Stimulated activated CD8-positive, alpha-beta memory T cell treated with anti-CD3 and anti-CD28 coated beads, Interleukin-4, amount 100 ng/mL, for 48 hours (primary cell): Measurements from ENCODE around the gene S100A7.
"Not testable (repeated sequence)": the region's sequence is repeated elsewhere in the genome, so short reads cannot be mapped to it uniquely, and the experiment has no call there.

ENCODE experiments used
- DNase-seq: peaks from one replicate; pipeline ENCODE4 v3.0.0-alpha.2; 2020

The S100A7 gene

GRCh38 chr1:153475282-153475681 is 14.8 kb upstream of the S100A7 start:
- DNase-seq = no peak

- DNase-seq = no peak
Observed at GRCh38 chr1:153474347-153474746, 13.9 kb upstream of the S100A7 start.

DNA sequence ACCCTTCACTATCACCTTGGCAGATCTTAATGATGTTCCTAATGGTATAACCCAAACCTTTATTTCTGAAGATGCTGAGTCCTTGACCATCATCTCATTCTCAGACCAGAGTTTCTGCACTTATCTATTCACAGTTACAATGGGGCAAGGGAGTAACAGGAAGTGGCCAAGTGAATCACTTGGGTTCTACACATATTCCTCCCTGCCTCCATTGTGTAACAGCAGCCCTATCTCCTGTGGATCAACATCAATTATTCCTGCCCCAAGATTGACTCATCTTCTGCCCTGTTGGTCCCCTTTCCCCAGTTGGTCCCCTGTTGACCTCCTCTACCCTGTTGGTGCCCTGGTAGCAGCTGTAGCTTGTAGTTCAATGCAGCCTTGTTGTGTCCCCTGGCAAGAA is 10.3 kb upstream of the S100A7 start:
- DNase-seq = no peak

DNA sequence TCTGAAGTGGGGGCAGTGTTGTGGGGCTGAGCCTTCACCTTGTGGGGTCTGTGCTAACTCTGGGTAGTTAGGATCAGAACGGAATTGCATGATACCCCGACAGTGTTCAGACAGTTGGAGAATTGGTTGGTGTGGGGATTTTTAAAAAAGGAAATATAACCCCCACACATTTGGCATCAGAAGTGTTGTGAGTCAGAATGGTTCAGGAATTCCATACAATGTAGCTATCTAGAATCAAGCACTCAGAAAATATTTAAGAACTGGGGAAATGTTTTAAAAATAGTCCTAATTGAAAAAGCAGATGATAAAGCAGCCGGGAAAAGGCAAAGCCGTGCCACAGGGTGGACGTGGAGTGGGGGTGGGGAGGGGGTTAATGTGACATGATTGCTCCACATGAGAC is 6.5 kb upstream of the S100A7 start:
- DNase-seq = no peak

- peak; percentile 85 for DNase-seq
Observed at GRCh38 chr1:153465811-153466636, 5.6 kb upstream of the S100A7 start.

GRCh38 chr1:153462741-153463140 is 2.3 kb upstream of the S100A7 start:
- DNase-seq = not testable (repeated sequence)

- DNase-seq = no peak
Observed at GRCh38 chr1:153459655-153460054, 796 bp downstream of the S100A7 start.

GRCh38 chr1:153456396-153456795 is 4.1 kb downstream of the S100A7 start:
- DNase-seq = no peak

DNA sequence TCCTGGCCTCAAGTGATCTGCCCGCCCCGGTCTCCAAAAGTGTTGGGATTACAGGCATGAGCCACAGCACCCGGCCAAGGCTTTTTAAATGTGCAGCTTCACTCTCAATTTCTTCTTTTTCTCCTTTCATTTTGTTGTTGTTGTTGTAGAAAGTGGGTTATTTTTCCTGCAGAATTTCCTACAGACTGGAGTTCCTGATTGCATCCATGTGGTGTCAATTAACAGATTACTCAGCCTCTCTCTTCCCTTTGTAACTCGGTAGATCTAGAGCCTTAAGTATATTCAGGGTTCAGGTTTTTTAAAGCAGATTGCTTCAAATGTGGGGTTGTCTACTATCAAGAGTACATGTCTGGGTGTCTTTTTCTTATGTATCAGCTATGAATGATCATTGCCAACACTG is 11.6 kb downstream of the S100A7 start:
- DNase-seq = not testable (repeated sequence)

- DNase-seq = no peak
Observed at GRCh38 chr1:153447498-153448170, 12.8 kb downstream of the S100A7 start.

- no peak for DNase-seq
Observed at GRCh38 chr1:153444078-153444477, 16.4 kb downstream of the S100A7 start.

GRCh38 chr1:153443486-153443885 is 17.0 kb downstream of the S100A7 start:
- no peak for DNase-seq

- DNase-seq = no peak
Observed at GRCh38 chr1:153441238-153441755, 19.2 kb downstream of the S100A7 start.

GRCh38 chr1:153439273-153439672 is 21.2 kb downstream of the S100A7 start:
- DNase-seq = no peak

DNA sequence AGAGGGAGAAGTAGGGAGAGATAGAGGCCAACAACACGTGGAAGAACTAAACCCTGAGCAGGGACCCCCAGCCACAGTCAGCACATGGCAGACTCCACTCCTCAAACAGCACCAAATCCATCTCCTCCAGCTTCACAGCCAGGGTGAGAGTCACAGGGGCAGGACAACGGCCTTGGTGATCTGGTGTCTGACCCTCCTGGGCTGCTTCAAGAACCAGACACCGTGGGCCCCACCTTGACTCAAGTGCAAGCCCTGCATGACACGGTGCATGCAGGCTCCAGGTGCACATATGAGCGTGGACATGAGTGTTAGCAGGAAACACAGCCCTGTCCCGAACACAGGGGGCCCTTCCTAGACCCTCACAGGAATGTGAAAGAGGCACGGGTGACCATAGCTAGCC is 21.9 kb downstream of the S100A7 start:
- no peak for DNase-seq

DNA sequence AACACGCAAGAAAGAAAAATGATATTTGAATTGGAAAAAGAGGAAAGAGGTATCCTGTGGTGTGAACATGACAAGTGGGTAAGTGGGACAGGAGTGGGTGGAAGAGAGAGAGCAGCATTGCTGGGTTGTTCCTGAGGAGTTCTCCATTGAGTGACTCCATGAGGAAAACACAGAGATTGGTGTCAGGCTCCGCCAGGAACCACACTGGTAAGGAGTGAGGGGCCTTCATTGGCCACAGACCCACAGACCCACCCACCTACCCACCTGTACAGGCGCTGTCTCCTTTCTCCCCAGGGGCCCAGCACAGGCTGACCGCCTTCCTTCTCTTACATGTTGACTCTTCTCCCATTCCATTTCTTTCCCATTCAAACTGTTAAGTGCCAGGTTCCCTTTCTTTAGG is 23.2 kb downstream of the S100A7 start:
- no peak for DNase-seq

- DNase-seq = no peak
Observed at GRCh38 chr1:153434746-153435455, 25.6 kb downstream of the S100A7 start.

DNA sequence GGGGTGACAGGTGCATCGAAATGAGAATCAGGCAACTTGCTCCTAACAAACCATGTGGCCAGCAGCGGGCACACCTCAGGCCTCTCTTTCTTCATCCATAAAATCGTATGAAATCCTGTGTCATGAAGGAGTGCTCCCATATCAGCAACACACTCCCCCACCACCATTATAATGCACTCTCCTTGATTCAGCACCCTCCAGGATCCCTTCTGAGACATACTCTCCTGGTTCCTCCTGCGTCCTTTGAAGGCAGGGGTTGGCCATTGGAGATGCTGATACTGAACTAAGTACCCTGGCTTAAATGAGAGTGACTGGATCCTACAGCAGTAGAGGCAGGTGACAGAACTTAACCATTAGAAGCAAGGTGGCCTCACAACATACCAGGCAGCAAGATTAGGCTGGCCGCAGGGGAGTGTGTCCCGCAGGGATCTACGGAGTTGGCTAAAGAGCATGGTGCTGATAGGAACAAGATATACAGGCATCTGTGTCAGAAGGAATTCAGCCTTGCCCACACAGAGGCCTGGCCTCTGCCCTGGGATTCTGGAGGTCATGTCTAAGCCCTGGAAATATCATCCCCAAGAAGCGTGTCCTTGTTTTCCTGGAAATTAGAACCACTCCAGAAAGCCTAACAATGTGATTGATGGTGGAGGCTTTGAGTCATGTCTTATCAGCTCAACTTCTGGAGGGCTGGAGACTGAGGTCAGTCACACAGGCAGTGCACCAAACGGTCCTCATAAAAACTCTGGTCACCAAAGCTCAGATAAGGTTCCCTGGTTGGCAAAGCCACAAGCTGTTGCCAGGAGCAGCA is 27.4 kb downstream of the S100A7 start:
- no peak for DNase-seq

GRCh38 chr1:153431928-153432327 is 28.5 kb downstream of the S100A7 start:
- no peak for DNase-seq

DNA sequence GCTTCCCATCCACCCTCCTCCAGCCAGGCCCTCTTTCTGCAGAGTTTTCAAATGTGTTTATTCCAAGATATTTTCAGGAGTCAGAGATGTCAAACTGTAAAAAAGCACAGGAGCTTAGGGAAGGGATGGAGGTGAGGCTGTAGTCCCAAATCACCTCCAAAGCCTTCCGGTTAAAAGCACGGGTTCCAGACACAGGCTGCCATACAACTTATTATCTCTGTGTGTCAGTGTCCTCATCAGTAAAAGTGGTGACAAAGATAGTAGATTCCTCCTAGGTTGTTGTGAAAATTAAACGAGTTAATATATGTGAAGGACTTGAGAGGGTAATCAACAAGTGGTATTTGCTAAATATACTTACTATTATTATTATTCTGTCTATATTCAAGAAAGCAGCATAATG is 29.0 kb downstream of the S100A7 start:
- no peak for DNase-seq

GRCh38 chr1:153431002-153431401 is 29.4 kb downstream of the S100A7 start:
- DNase-seq = no peak

DNA sequence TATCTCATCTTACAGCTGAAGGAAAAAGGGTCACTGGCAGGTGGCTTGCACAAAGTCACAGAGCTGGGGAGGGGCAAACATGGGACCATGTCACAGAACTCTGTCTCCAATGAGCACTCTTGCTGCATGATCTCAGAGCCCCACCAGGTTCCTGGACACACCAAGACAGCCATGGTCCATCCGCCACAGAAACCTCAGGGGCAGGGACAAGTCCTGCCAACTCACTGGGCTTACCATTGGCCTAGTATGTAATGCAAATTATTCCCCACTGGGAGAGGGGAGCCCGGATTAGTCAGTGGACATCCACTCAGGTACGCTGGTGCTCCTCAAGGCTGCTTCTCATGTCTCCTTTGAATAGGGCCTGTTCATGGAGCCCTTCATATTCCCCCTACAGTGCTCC is 29.9 kb downstream of the S100A7 start:
- DNase-seq = no peak

DNA sequence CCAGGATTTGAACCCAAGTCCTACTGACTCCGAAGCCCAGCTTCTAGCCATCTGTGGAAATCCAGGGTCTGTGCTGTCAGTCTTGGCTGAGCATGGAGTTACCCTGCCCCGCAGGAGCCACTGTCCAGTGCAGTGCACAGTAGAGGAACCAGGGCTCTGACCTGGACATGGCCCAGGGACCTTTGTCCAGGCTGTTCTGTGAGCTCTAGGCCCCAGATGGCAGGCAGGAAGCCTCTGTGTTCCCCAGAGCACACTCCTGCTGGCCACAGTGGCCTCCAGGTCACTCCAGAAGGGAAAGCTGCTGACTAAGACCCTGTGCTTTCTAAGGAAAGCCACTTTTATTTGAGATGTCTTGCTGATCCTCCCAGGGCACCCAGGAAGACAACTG is 30.3 kb downstream of the S100A7 start:
- no peak for DNase-seq
